Measurements from ENCODE around the gene ETFA. TPM values are rescaled to one million over a fixed set of nuclear protein-coding genes. Genes with fewer than 3 reads are reported as not detected.
"Not testable (repeated sequence)": the region's sequence is repeated elsewhere in the genome, so short reads cannot be mapped to it uniquely, and the experiment has no call there.

ETFA gene
- polyA plus RNA-seq, 2 donors: 43.5 to 111 TPM

GRCh38 chr15:76286271-76286879 lies 24.9 kb downstream of the ETFA start:
- H3K4me1 ChIP-seq (ENCODE audit: control insufficient read depth in 2 of 2, insufficient read depth in 2 of 2, low read length in 1 of 2): no peaks in the 10 kb centered on the region
- peaks cover 0 to 7% of the 10 kb centered on the region in 2 donors for H3K36me3 ChIP-seq (ENCODE audit: control insufficient read depth in 2 of 2, insufficient read depth in 2 of 2, low read length in 1 of 2)
- WGBS, 2 donors: 38 to 44% methylated on average over 4 of the region's 4 CpGs
- H3K4me3 ChIP-seq (ENCODE audit: low read depth in 1 of 2, low read length in 2 of 2): no peak overlapping the region
- H3K9me3 ChIP-seq (ENCODE audit: control insufficient read depth in 2 of 2, insufficient read depth in 1 of 2, low read depth in 1 of 2, low read length in 1 of 2): no peaks in the 10 kb centered on the region
- H3K27ac ChIP-seq (ENCODE audit: low read depth in 2 of 2, low read length in 1 of 2): no peak overlapping the region
- no peaks in the 10 kb centered on the region for H3K27me3 ChIP-seq (ENCODE audit: control insufficient read depth in 1 of 2, insufficient read depth in 2 of 2, low read length in 2 of 2)

GRCh38 chr15:76285241-76285825 lies 25.9 kb downstream of the ETFA start:
- Histone ChIP-seq H3K4me3 (ENCODE audit: low read depth in 1 of 2, low read length in 2 of 2) (no peak overlapping the region), H3K4me1 (ENCODE audit: control insufficient read depth in 2 of 2, insufficient read depth in 2 of 2, low read length in 1 of 2) (no peaks in the 10 kb centered on the region), H3K27me3 (ENCODE audit: control insufficient read depth in 1 of 2, insufficient read depth in 2 of 2, low read length in 2 of 2) (no peaks in the 10 kb centered on the region), H3K36me3 (ENCODE audit: control insufficient read depth in 2 of 2, insufficient read depth in 2 of 2, low read length in 1 of 2) (peaks cover 0 to 7% of the 10 kb centered on the region in 2 donors), H3K9me3 (ENCODE audit: control insufficient read depth in 2 of 2, insufficient read depth in 1 of 2, low read depth in 1 of 2, low read length in 1 of 2) (no peaks in the 10 kb centered on the region), H3K27ac (ENCODE audit: low read depth in 2 of 2, low read length in 1 of 2) (no peak overlapping the region)
- 93 to 95% methylated on average over 1 of the region's 1 CpG for WGBS, 2 donors

- Histone ChIP-seq H3K4me3 (ENCODE audit: low read depth in 1 of 2, low read length in 2 of 2) (no peak overlapping the region), H3K36me3 (ENCODE audit: control insufficient read depth in 2 of 2, insufficient read depth in 2 of 2, low read length in 1 of 2) (peaks cover 0 to 9% of the 10 kb centered on the region in 2 donors), H3K9me3 (ENCODE audit: control insufficient read depth in 2 of 2, insufficient read depth in 1 of 2, low read depth in 1 of 2, low read length in 1 of 2) (no peaks in the 10 kb centered on the region), H3K4me1 (ENCODE audit: control insufficient read depth in 2 of 2, insufficient read depth in 2 of 2, low read length in 1 of 2) (no peaks in the 10 kb centered on the region), H3K27me3 (ENCODE audit: control insufficient read depth in 1 of 2, insufficient read depth in 2 of 2, low read length in 2 of 2) (no peaks in the 10 kb centered on the region), H3K27ac (ENCODE audit: low read depth in 2 of 2, low read length in 1 of 2) (no peak overlapping the region)
- WGBS, 2 donors: 55% methylated on average over 3 of the region's 3 CpGs
These were observed 28.8 kb downstream of the ETFA start for GRCh38 chr15:76282465-76282864.

GRCh38 chr15:76278651-76279050 lies 32.6 kb downstream of the ETFA start:
- H3K9me3 ChIP-seq (ENCODE audit: control insufficient read depth in 2 of 2, insufficient read depth in 1 of 2, low read depth in 1 of 2, low read length in 1 of 2): no peaks in the 10 kb centered on the region
- H3K4me3 ChIP-seq (ENCODE audit: low read depth in 1 of 2, low read length in 2 of 2): no peak overlapping the region
- no peaks in the 10 kb centered on the region for H3K4me1 ChIP-seq (ENCODE audit: control insufficient read depth in 2 of 2, insufficient read depth in 2 of 2, low read length in 1 of 2)
- no peak overlapping the region for H3K27ac ChIP-seq (ENCODE audit: low read depth in 2 of 2, low read length in 1 of 2)
- H3K36me3 ChIP-seq (ENCODE audit: control insufficient read depth in 2 of 2, insufficient read depth in 2 of 2, low read length in 1 of 2): peaks cover 0 to 6% of the 10 kb centered on the region in 2 donors
- 97 to 100% methylated on average over 1 of the region's 1 CpG for WGBS, 2 donors
- H3K27me3 ChIP-seq (ENCODE audit: control insufficient read depth in 1 of 2, insufficient read depth in 2 of 2, low read length in 2 of 2): no peaks in the 10 kb centered on the region

DNA sequence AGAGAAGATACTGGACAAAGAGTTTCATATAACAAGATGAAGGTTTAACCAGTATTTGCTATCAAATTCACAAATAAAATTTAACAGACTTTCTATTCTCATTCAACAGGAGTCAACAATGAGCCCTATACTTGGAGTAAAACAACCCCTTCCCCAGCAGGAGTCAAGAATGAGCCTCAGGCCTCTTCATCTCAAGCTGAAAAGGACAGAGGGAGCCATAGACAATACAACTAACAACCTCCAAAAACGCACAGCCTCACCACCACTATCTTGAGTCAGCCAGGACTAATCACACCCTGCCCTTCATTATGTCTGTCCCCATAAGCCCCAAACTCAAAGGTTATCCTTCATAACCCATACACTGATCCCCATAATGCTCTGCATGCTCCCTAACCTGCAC lies 36.4 kb downstream of the ETFA start:
- Histone ChIP-seq H3K36me3 (ENCODE audit: control insufficient read depth in 2 of 2, insufficient read depth in 2 of 2, low read length in 1 of 2) (peaks cover 0 to 1% of the 10 kb centered on the region in 2 donors), H3K4me1 (ENCODE audit: control insufficient read depth in 2 of 2, insufficient read depth in 2 of 2, low read length in 1 of 2) (no peaks in the 10 kb centered on the region), H3K27ac (ENCODE audit: low read depth in 2 of 2, low read length in 1 of 2) (no peak overlapping the region), H3K9me3 (ENCODE audit: control insufficient read depth in 2 of 2, insufficient read depth in 1 of 2, low read depth in 1 of 2, low read length in 1 of 2) (no peaks in the 10 kb centered on the region), H3K4me3 (ENCODE audit: low read depth in 1 of 2, low read length in 2 of 2) (no peak overlapping the region), H3K27me3 (ENCODE audit: control insufficient read depth in 1 of 2, insufficient read depth in 2 of 2, low read length in 2 of 2) (no peaks in the 10 kb centered on the region)
- WGBS, 2 donors: 88 to 100% methylated on average over 1 of the region's 1 CpG

- Histone ChIP-seq H3K36me3 (ENCODE audit: control insufficient read depth in 2 of 2, insufficient read depth in 2 of 2, low read length in 1 of 2) (no peaks in the 10 kb centered on the region), H3K27ac (ENCODE audit: low read depth in 2 of 2, low read length in 1 of 2) (no peak overlapping the region), H3K27me3 (ENCODE audit: control insufficient read depth in 1 of 2, insufficient read depth in 2 of 2, low read length in 2 of 2) (no peaks in the 10 kb centered on the region), H3K4me3 (ENCODE audit: low read depth in 1 of 2, low read length in 2 of 2) (no peak overlapping the region), H3K9me3 (ENCODE audit: control insufficient read depth in 2 of 2, insufficient read depth in 1 of 2, low read depth in 1 of 2, low read length in 1 of 2) (no peaks in the 10 kb centered on the region), H3K4me1 (ENCODE audit: control insufficient read depth in 2 of 2, insufficient read depth in 2 of 2, low read length in 1 of 2) (no peaks in the 10 kb centered on the region)
- WGBS, 2 donors: 30 to 44% methylated on average over 2 of the region's 2 CpGs
These were observed 37.0 kb downstream of the ETFA start for GRCh38 chr15:76274226-76274625.

DNA sequence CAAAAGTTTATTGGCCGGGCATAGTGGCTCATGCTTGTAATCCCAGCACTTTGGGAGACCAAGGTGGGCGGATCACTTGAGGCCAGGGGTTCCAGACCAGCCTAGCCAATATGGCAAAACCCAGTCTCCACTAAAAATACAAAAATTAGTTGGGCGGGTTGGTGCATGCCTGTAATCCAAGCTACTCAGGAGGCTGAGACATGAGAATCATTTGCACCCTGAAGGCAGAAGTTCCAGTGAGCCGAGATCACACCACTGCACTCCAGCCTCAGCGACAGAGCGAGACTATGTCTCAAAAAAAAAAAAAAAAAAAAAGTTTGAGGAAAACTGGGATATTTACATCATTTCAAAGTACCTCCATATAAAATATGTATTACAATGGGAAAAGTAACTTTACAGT lies 40.4 kb downstream of the ETFA start:
- no peak overlapping the region for H3K27ac ChIP-seq (ENCODE audit: low read depth in 2 of 2, low read length in 1 of 2)
- H3K36me3 ChIP-seq (ENCODE audit: control insufficient read depth in 2 of 2, insufficient read depth in 2 of 2, low read length in 1 of 2): no peaks in the 10 kb centered on the region
- H3K4me1 ChIP-seq (ENCODE audit: control insufficient read depth in 2 of 2, insufficient read depth in 2 of 2, low read length in 1 of 2): no peaks in the 10 kb centered on the region
- 94% methylated on average over 6 of the region's 6 CpGs for WGBS, 2 donors
- H3K4me3 ChIP-seq (ENCODE audit: low read depth in 1 of 2, low read length in 2 of 2): no peak overlapping the region
- H3K9me3 ChIP-seq (ENCODE audit: control insufficient read depth in 2 of 2, insufficient read depth in 1 of 2, low read depth in 1 of 2, low read length in 1 of 2): no peaks in the 10 kb centered on the region
- H3K27me3 ChIP-seq (ENCODE audit: control insufficient read depth in 1 of 2, insufficient read depth in 2 of 2, low read length in 2 of 2): no peaks in the 10 kb centered on the region

GRCh38 chr15:76267077-76267476 lies 44.2 kb downstream of the ETFA start:
- H3K27me3 ChIP-seq (ENCODE audit: control insufficient read depth in 1 of 2, insufficient read depth in 2 of 2, low read length in 2 of 2): no peaks in the 10 kb centered on the region
- 89 to 90% methylated on average over 6 of the region's 6 CpGs for WGBS, 2 donors
- H3K4me3 ChIP-seq (ENCODE audit: low read depth in 1 of 2, low read length in 2 of 2): no peak overlapping the region
- H3K27ac ChIP-seq (ENCODE audit: low read depth in 2 of 2, low read length in 1 of 2): no peak overlapping the region
- H3K36me3 ChIP-seq (ENCODE audit: control insufficient read depth in 2 of 2, insufficient read depth in 2 of 2, low read length in 1 of 2): peaks cover 5 to 8% of the 10 kb centered on the region in 2 donors
- peaks cover 0 to 4% of the 10 kb centered on the region in 2 donors for H3K9me3 ChIP-seq (ENCODE audit: control insufficient read depth in 2 of 2, insufficient read depth in 1 of 2, low read depth in 1 of 2, low read length in 1 of 2)
- no peaks in the 10 kb centered on the region for H3K4me1 ChIP-seq (ENCODE audit: control insufficient read depth in 2 of 2, insufficient read depth in 2 of 2, low read length in 1 of 2)

DNA sequence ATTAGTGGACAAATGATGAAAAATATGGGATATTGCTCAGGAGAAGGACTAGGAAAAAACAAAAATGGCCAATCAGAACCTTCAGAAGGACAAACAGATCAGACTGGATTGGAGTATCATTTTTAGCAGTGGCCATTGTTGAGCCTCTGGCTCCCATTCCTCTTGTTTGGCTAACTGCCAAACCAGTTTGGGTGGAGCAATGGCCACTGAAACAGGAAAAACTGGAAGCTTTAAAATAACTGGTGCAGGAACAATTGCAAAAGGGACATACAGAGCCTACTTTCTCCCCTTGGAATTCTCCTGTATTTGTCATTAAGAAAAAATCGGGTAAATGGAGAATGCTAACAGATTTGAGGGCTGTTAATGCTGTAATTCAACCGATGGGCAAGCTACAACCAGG lies 45.5 kb downstream of the ETFA start:
- not testable (repeated sequence) for H3K9me3 ChIP-seq (ENCODE audit: control insufficient read depth in 2 of 2, insufficient read depth in 1 of 2, low read depth in 1 of 2, low read length in 1 of 2); H3K27me3 ChIP-seq (ENCODE audit: control insufficient read depth in 1 of 2, insufficient read depth in 2 of 2, low read length in 2 of 2); H3K4me1 ChIP-seq (ENCODE audit: control insufficient read depth in 2 of 2, insufficient read depth in 2 of 2, low read length in 1 of 2); H3K27ac ChIP-seq (ENCODE audit: low read depth in 2 of 2, low read length in 1 of 2); H3K4me3 ChIP-seq (ENCODE audit: low read depth in 1 of 2, low read length in 2 of 2)
- H3K36me3 ChIP-seq (ENCODE audit: control insufficient read depth in 2 of 2, insufficient read depth in 2 of 2, low read length in 1 of 2): peaks cover 12 to 16% of the 10 kb centered on the region in 2 donors
- 81 to 90% methylated on average over 2 of the region's 2 CpGs for WGBS, 2 donors

All from esophagus (tissue), 2 donors.